AG04449 (cell line): ENCODE measurements around the gene FAM222A.

Experiments
- CTCF ChIA-PET: fragments of 350-600 bp; formaldehyde crosslinking; extraction: SDS; loops from one replicate; lab custom pipeline; 2021; ENCODE audit warnings: antibody characterized with exemption; lab: Yijun Ruan, JAX
- POLR2A ChIA-PET: fragments of 400-600, 350-600 bp; formaldehyde crosslinking; extraction: SDS; loops from one replicate; lab custom pipeline; 2020; ENCODE audit warnings: antibody characterized with exemption, inconsistent platforms; lab: Yijun Ruan, JAX
- DNase-seq: peaks from one replicate; pipeline ENCODE4 v3.0.0-alpha.2; 2010; ENCODE audit warnings: low read depth, low spot score
- H3K4me3 ChIP-seq: 2 replicates; pipeline ENCODE4 v1.5.1; 2011; ENCODE audit warnings: low read depth, mild to moderate bottlenecking, control low read depth, low read length
- TF ChIP-seq, protein P1 (sequence below): IDR thresholded peaks from one replicate; pipeline ENCODE4 v1.5.1; 2011; ENCODE audit warnings: mild to moderate bottlenecking, moderate library complexity, low read length, control low read depth, inconsistent platforms; ENCODE audit not compliant: insufficient read depth; ENCODE audit errors: missing control alignments

FAM222A gene

DNA sequence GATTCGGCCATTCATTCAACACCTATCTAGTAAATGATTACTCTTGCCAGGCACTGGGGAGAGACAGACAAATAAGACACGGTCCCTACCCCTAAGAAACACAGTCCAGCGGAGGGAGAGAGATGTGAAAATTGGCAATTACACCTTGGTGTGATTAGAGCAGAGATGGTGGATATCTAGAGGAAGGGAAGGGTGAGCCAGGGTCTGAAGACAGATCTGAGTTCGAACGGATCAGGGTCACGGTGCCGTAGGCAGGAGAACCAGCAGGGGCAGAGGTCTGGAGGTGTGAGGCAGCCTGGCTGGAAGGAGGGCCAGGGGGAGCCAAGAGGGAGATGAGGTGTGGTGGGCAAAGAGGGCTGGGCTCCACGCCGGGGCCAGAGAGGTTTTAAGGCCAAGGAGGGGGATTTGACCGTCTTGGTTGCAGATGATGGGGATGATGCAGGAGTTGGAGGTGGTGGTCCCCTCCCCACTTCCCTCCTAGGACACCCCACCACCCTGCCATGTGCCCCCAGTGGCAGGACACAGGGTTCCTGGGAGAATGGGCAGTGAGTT is 27.1 kb downstream of the FAM222A start:
- TF ChIP-seq, protein P1, sequence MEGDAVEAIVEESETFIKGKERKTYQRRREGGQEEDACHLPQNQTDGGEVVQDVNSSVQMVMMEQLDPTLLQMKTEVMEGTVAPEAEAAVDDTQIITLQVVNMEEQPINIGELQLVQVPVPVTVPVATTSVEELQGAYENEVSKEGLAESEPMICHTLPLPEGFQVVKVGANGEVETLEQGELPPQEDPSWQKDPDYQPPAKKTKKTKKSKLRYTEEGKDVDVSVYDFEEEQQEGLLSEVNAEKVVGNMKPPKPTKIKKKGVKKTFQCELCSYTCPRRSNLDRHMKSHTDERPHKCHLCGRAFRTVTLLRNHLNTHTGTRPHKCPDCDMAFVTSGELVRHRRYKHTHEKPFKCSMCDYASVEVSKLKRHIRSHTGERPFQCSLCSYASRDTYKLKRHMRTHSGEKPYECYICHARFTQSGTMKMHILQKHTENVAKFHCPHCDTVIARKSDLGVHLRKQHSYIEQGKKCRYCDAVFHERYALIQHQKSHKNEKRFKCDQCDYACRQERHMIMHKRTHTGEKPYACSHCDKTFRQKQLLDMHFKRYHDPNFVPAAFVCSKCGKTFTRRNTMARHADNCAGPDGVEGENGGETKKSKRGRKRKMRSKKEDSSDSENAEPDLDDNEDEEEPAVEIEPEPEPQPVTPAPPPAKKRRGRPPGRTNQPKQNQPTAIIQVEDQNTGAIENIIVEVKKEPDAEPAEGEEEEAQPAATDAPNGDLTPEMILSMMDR = no peak
- H3K4me3 ChIP-seq = no peak overlapping the region
- ChIA-PET CTCF (interaction anchor here (1.2 kb wide), 1 partner anchor 143 kb away, joined by 4 read pairs; no protein-coding TSS in a partner anchor), POLR2A (no interaction called here)
- no peak for DNase-seq

DNA sequence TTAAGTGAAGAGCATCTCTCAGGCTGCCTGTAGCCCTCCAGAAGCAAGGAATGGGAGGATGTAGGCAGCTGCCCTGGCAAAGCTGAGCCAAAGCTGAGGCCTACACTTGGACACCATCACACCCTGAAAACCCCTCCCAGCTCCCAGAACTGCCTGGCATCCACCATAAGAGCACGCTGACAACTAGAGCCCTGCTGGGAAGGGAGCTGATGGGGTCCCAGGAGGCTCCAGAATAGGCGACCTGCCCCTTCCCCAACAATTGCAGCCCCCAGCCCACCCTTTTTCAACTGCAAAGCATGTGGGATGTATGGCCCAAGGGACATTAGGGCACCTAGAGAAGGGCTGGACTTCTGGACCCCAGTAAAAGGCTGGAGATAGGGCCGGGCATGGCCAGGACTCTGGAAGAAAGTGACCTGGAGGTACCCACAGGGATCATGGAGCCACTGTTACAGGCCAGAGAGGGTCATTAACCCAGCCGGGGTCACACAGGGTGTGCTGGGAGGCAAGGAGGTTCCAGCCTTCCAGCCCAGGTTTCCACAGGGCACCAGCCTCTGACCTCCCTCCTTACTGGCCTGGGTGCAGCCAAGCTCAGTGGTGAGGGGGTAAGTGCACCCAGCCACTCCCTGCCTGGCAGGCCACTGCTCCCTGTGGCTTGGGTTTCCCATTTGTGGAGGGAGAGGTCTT is 27.8 kb downstream of the FAM222A start:
- DNase-seq = no peak
- TF ChIP-seq, protein P1 = no peak
- POLR2A ChIA-PET = no interaction called here
- CTCF ChIA-PET = no interaction called here
- no peak overlapping the region for H3K4me3 ChIP-seq

DNA sequence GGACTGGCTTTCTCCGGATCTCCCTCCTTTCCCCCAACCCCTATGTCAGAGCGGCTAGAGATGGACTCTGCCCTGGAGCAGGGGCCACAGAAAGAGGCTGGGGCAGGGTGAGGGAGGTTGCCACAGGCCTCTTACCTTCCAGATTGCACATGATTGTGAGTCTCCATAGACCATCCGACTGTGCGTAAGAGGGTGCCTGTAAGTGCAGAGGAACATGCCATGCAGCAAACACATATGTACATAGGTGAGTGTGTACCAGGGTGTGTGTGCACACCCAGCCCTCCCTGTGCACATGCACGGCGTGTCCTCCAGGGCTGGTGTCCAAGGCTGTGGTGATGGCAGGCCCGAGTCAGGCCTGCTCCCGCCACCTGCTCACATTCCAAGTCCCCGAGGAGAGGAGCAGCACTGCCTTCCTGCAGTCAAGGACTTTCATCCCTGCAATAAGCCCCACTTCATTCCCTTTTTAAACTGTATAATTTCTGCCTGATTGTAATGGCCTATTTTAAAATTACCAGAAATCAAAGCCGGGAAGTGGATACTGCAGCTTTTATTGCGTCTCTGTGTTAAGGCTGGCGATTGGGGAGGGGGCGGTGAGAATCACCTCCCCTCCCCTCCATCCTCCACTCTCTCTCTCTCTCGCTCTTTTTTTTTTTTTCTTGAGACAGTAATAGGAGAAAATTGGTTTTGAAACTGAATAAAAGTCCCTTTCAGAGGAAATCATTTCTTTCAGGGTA is 28.5 kb downstream of the FAM222A start:
- ChIA-PET POLR2A (no interaction called here), CTCF (no interaction called here)
- no peak for DNase-seq
- TF ChIP-seq, protein P1 = no peak
- H3K4me3 ChIP-seq = no peak overlapping the region

DNA sequence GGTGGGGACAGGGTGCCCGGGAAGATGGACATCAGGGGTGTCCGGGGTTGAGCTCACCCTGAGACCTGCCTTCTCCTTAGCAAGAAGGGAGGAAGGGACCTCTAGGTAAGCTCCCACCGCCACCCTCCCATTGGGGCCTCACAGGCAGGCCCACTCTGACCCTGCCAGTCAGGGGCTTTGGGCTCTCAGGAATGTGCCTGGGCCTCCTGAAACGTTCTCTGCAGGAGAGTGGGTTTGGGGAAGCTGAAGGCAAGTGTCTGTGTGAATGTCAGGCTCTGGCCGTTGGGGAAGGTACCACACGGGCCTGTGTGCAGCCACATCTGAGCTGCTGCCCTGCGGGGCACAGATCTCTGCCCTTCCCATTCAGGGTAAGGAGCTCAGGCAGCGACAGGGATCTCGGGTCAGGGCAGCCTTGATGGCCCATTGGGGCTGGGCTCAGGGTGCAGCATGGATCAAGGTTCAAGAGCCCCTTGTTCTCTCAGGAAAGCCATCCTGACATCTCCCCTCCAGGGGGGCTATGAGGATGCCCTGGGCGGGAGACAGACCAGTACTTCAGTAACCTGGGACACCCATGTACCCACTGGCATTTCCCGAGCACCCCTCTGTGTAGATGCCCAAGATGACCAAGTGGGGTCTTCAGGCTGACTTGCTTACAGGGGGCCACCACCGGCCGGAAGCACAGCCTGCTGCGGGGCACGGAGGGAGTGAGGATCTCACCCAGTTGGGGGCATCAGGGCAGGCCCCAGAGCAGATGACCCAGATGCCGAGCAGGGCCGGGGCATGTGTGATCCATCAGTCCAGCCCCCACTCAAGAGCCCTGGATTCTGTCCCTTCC is 29.7 kb downstream of the FAM222A start:
- CTCF ChIA-PET = no interaction called here
- TF ChIP-seq, protein P1 = no peak
- POLR2A ChIA-PET = no interaction called here
- DNase-seq = no peak
- no peak overlapping the region for H3K4me3 ChIP-seq

DNA sequence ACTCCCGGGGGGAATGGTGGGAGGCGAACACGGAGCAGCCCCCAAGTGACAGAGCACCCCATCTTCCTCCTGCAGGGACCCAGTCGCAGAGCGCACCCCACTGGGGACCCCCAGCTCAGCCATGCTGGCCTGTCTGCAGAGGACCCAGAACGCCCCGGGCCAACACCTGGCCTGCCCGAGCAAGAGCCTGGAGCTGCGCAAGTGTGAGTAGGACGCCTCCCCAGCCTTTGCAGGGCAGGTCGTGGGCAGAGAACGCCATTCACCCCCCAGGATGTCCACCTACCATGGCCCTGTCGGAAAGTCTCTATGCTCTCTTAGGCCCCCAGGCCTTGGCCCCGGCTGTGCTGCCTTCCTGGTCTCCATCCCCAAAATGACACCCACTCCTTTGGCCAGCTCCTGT is 30.4 kb downstream of the FAM222A start:
- no peak for DNase-seq
- ChIA-PET POLR2A (no interaction called here), CTCF (interaction anchor here (1.2 kb wide), 1 partner anchor 31 kb away, joined by 5 read pairs; no protein-coding TSS in a partner anchor)
- TF ChIP-seq, protein P1 = no peak
- no peak overlapping the region for H3K4me3 ChIP-seq
